NCI-H1436 treated with DMSO at 0.1 percent for 48 hours (cell line): ENCODE data around the gene MAGI1.
"Not testable (repeated sequence)": the region's sequence is repeated elsewhere in the genome, so short reads cannot be mapped to it uniquely, and the experiment has no call there.

ENCODE experiments used
- DNase-seq: peaks from one replicate; lab custom pipeline; 2025; lab: John Stamatoyannopoulos, UW

MAGI1 gene

GRCh38 chr3:65619451-65619881, 419.3 kb downstream of the MAGI1 start:
- DNase-seq: no peak

- no peak for DNase-seq
These were observed 420.1 kb downstream of the MAGI1 start for GRCh38 chr3:65618599-65618998.

- no peak for DNase-seq
These were observed 420.9 kb downstream of the MAGI1 start for GRCh38 chr3:65617787-65618186.

- DNase-seq: no peak
These were observed 421.5 kb downstream of the MAGI1 start for GRCh38 chr3:65617209-65617608.

- no peak for DNase-seq
These were observed 422.2 kb downstream of the MAGI1 start for GRCh38 chr3:65616563-65616962.

- DNase-seq: no peak
These were observed 423.4 kb downstream of the MAGI1 start for GRCh38 chr3:65615329-65615728.

- DNase-seq: no peak
These were observed 424.1 kb downstream of the MAGI1 start for GRCh38 chr3:65614585-65614984.

GRCh38 chr3:65607965-65608460, 430.7 kb downstream of the MAGI1 start:
- not testable (repeated sequence) for DNase-seq

GRCh38 chr3:65607101-65607500, 431.6 kb downstream of the MAGI1 start:
- no peak for DNase-seq

GRCh38 chr3:65605876-65606432, 432.8 kb downstream of the MAGI1 start:
- no peak for DNase-seq

GRCh38 chr3:65604863-65605526, 433.7 kb downstream of the MAGI1 start:
- DNase-seq: no peak

GRCh38 chr3:65603631-65604030, 435.1 kb downstream of the MAGI1 start:
- DNase-seq: no peak

- no peak for DNase-seq
These were observed 437.8 kb downstream of the MAGI1 start for GRCh38 chr3:65600888-65601287.

GRCh38 chr3:65597952-65598413, 440.7 kb downstream of the MAGI1 start:
- DNase-seq: no peak

- DNase-seq: no peak
These were observed 441.3 kb downstream of the MAGI1 start for GRCh38 chr3:65597226-65597951.

GRCh38 chr3:65596571-65597225, 442.0 kb downstream of the MAGI1 start:
- no peak for DNase-seq

GRCh38 chr3:65596029-65596300, 442.8 kb downstream of the MAGI1 start:
- DNase-seq: no peak

GRCh38 chr3:65595222-65596028, 443.3 kb downstream of the MAGI1 start:
- DNase-seq: no peak

GRCh38 chr3:65593780-65594752, 444.7 kb downstream of the MAGI1 start:
- DNase-seq: no peak

- no peak for DNase-seq
These were observed 447.4 kb downstream of the MAGI1 start for GRCh38 chr3:65591313-65591712.

GRCh38 chr3:65588884-65589283, 449.8 kb downstream of the MAGI1 start:
- DNase-seq: no peak
